ENCODE results near the gene FAM210A.

- TF ChIP-seq CTCF (IDR thresholded peaks at IDR 0.05), result no peak
- TF ChIP-seq YY1 (IDR thresholded peaks at IDR 0.05; ENCODE audit: low read depth), result no peak
- TF ChIP-seq MXI1 (IDR thresholded peaks at IDR 0.05; ENCODE audit: low read depth, low read length), result no peak
- no peak for TF ChIP-seq RXRA (IDR thresholded peaks at IDR 0.05; ENCODE audit: borderline replicate concordance, low read depth)
- TF ChIP-seq USF2 (IDR thresholded peaks at IDR 0.05; ENCODE audit: borderline replicate concordance, low read depth, low read length), result no peak
- TF ChIP-seq GABPA (IDR thresholded peaks at IDR 0.05; ENCODE audit: low read depth), result no peak
- TF ChIP-seq CHD2 (IDR thresholded peaks at IDR 0.05; ENCODE audit: low read length, partially characterized antibody), result no peak
These were observed 101.0 kb downstream of the FAM210A start for GRCh38 chr18:13625355-13625754.

Data from SK-N-SH (cell line).